Measurements from ENCODE around the gene PPP2R3B.
A peak's percentile ranks its signal among the peaks of the same experiment; 100 is the strongest.
"Not testable (repeated sequence)": the region's sequence is repeated elsewhere in the genome, so short reads cannot be mapped to it uniquely, and the experiment has no call there.

The PPP2R3B gene, protein sequence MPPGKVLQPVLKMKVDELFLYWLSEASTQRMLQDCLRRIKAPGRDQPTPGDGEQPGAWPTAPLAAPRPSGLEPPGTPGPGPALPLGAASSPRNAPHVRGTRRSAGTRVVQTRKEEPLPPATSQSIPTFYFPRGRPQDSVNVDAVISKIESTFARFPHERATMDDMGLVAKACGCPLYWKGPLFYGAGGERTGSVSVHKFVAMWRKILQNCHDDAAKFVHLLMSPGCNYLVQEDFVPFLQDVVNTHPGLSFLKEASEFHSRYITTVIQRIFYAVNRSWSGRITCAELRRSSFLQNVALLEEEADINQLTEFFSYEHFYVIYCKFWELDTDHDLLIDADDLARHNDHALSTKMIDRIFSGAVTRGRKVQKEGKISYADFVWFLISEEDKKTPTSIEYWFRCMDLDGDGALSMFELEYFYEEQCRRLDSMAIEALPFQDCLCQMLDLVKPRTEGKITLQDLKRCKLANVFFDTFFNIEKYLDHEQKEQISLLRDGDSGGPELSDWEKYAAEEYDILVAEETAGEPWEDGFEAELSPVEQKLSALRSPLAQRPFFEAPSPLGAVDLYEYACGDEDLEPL

DNA sequence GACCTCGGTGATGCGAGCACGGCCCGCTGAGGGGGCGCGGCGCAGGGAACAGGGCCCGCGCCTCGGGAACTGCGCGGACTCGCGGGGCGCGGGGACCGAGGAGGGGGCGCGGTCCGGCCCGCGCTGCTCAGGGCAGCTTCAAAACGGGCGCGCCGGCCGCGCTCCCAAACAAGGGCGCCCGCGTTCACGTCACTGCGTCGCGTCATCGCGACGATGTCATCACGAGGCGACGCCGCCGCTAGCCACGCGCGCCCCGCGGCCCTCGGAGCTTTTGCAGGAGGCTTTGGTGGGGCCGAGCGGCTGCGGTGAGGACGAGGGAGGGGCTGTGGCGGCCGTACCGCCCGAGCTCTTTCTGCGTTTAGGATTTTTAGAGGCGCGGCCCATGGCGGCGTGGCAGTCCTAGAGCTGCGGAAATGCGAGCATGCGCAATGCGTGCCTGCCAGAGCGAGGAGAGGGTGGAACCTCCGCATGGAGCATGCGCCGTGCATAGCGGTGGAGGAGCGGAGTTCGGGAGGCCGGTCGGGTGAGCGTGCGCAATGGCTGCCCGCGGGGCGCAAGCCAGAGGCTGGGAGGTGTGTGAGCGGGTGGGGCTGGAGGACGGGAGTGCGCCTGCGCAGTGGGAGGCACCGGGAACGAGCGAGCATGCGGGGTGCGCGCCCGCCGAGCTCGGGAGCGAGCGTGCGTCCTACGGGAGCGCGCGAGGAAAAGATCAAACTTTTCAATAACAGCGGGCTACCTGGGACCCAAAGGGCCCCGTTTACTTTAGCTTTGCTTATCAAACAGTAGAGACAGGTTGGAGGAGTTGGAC lies at the start of gene PPP2R3B:
TSS of gene PPP2R3B (minus strand) at position 140 of the 808 bp plus-strand sequence. CDS start 216 bp downstream, outside the sequence.
- peak; percentile 97 to 98 for DNase-seq (ENCODE audit: low read depth in 2 of 2)

DNA sequence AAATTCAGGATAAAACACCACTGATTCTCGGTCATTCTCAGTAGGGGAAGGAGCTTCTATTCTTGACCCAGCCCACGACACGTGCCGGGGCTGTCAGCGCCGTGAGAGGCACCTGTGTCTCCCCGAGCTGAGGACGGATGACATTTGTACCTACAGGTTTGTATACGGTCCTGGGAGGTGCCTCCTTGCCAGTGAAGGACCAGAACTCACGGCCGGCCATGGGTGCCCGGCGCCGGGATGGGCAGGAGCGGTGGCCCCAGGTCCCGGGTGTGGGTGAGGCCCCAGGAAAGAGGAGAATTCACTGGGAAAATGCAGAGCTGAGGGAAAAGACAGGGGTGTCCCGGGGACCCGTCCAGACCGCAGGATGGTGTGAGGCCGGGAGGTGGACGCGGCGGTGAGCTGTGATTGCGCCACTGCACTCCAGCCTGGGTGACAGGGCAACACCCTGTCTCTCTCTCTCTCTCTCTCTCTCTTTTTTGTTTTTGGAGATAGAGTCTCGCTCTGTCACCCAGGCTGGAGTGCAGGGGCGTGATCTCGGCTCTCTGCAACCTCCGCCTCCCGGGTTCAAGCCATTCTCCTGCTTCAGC lies 48.9 kb upstream of the PPP2R3B start:
- no peak for DNase-seq (ENCODE audit: low read depth in 2 of 2)

DNA sequence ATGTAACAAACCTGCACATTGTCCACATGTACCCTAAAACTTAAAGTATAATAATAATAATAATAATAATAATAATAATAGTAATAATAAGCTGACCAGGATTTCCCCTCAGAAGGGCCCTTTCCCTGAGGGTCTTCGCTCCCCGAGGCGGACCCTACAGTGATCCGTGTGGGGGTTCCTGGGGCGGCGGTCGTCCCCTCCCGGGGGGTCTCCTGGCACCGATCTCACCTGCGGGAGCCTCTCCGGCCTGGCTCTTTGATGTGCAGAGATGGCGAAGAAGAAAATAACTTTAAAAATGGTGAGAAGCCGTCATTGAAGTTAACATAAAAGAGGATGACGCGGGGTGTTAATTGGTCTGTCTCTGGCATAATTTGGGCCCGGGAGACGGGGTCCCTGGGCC lies 48.2 kb upstream of the PPP2R3B start:
- no peak for DNase-seq (ENCODE audit: low read depth in 2 of 2)

DNA sequence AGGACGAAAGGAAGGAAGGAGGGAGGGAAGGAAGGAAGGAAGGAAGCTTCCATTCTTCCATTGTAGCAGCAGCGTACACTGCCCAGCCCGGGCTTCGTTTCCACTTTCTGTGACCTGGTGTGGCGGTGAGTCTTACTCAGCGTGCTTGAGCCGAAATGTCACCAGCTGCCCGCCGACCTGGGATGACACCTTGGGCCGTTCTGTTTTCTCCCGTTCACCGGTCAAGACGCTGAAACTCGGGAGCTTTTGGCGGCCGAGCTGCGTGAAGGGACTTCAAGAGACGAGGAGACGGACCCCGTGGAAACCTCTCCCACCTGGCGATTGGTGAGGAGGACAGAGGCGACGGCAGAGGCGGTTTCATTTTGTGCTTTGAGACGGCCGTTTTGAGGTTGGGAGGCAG lies 47.1 kb upstream of the PPP2R3B start:
- DNase-seq (ENCODE audit: low read depth in 2 of 2), result no peak

DNA sequence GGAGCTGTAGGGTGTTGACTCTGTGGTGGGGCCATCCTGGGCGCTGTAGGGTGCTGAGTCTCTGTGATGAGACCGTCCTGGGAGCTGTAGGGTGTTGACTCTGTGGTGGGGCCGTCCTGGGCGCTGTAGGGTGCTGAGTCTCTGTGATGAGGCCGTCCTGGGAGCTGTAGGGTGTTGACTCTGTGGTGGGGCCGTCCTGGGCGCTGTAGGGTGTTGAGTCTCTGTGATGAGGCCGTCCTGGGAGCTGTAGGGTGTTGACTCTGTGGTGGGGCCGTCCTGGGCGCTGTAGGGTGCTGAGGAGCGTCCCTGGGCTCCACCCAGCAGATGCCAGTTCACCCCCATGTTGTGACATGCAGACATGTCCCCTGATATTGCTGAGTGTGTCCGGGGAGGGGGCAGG lies 46.0 kb upstream of the PPP2R3B start:
- DNase-seq (ENCODE audit: low read depth in 2 of 2), result not testable (repeated sequence)

DNA sequence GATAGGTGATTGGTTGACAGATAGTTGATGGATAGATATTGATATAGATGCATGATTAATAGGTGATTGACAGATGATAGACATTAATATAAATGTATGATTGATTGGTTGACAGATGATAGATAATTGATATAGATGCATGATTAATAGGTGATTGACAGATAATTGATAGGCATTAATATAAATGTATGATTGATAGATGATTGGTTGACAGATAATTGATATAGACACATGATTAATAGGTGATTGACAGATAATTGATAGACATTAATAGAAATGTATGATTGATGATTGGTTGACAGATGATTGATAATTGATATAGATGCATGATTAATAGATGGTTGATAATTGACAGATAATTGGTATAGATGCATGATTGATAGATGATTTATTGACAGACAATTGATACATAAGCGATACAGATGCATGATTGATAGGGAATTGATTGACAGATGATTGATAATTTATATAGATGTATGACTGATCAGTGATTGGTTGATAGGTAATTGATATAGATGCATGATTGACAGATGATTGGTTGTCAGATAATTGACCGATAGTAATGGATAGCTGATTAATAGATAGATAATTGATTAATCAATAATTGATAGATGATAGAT lies 44.9 kb upstream of the PPP2R3B start:
- no peak for DNase-seq (ENCODE audit: low read depth in 2 of 2)

DNA sequence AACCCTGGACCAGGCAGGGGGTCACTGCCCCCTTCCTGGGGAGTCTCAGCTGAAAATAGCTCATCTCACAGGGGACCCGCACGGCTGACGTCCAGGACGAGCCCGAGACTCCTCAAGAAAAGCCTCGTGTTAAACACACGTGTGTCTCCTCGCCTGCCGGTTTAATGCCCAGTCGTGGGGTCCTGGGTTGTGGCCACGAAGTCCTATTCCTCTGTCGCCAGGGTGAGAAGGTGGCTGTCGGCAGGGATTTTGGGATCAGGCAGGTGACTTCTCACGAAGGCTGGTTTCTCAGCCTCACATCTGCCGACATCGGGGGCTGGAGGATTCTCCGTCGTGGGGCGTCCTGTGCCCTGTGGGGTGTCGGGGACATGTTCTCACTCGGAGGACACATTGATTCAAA lies 44.3 kb upstream of the PPP2R3B start:
- DNase-seq (ENCODE audit: low read depth in 2 of 2), result no peak

DNA sequence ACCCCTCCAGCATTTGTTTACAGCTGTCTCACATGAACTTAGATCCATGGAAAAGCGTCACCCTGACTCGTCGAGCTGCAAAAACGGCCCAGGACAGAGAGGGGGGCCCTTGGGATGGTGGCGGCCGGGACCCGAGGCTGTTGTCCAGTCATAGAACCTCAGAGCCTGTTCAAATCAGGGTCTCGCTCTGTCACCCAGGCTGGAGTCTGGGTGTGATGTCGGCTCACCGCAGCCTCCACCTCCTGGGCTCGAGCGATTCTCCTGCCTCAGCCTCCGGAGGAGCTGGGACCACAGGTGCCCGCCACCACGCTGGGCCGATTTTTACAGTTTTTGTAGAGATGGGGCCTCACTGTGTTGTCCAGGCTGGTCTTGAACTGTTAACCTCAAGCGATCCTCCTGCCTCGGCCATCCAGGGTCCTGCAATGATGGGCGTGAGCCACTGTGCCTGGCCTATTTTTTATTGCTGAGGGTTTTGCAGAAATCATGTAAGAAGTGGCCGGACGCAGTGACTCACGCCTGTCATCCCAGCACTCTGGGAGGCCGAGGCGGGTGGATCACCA lies 42.6 kb upstream of the PPP2R3B start:
- no peak for DNase-seq (ENCODE audit: low read depth in 2 of 2)

DNA sequence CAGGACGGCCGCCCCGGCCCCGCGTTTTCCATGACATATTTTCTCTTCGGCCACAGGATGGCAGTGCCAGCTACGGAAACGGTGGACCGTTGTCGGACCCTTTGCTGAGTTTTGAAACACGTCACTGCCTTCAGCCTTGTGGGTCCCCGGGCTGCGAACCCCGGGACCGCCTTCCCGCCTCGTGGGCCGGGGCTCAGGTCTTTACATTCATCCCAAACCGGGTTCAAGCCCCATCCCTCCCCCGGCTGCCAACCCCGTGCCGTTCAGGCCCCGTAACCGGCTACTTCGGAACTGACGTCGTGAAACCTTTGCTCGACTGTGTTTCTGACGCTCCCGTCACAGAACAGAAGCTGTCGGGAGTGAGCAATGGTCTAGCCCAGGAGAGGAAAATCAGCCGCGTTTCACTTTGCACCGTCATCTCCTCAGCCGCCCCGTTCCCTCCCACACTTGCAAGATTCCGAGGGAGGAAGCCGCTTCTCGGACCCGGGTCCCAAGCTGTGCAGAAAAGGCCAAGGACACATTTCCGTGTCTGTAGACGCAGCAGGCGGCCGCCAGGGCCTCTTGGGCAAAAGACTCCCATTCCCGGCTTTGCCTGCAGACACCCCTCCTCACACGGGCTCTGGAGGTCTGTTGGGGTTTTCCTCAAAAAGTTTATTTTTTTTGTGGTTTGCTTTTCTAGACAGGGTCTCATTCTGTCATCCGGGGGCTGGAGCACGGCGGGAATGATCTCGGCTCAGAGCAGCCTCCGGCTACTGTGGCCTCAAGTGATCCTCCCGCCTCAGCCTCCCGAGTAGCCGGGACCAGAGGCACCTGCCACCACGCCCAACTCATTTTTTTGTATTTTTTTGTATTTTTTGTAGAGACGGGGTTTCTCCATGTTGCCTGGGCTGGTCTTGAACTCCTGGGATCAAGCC lies 41.4 kb upstream of the PPP2R3B start:
- DNase-seq (ENCODE audit: low read depth in 2 of 2), result peak in 1 of 2 donors; percentile 8

DNA sequence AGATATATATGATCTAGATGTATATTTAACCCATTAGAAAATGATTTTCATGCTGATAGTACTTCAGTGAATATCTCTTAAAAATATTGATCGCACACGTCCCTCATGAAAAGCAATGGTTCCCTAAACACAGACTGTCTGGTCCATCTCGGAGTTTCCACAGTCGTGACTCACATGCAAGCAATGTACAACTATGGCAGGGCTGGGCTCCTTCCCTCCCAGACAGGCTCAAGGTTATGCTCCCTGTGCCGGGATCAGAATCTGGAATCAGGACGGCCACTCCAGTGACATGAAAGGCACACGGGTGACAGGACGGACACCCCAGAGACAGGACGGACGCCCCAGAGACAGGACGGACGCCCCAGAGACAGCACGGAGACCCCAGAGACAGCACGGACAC lies 40.2 kb upstream of the PPP2R3B start:
- DNase-seq (ENCODE audit: low read depth in 2 of 2), result no peak

DNA sequence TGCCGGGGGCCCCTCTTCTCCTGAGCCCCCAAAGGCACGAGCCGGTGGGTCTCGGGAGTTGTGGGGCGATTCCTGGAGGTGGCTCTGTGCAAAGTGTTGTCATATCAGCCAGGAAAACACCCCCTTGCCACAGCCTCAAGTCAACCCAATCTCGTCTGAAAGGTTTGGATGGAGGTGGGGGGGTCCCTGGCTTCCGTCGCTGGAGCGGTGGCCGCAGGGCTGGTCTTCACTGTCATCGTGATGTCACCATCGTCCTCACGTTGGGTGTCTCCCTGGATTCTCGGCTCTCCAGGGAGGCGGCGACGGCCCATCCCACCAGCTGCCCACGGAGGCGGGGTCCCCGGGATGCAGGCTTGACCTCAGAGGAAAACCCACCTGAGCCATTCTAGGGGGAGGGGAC lies 38.3 kb upstream of the PPP2R3B start:
- DNase-seq (ENCODE audit: low read depth in 2 of 2), result no peak

DNA sequence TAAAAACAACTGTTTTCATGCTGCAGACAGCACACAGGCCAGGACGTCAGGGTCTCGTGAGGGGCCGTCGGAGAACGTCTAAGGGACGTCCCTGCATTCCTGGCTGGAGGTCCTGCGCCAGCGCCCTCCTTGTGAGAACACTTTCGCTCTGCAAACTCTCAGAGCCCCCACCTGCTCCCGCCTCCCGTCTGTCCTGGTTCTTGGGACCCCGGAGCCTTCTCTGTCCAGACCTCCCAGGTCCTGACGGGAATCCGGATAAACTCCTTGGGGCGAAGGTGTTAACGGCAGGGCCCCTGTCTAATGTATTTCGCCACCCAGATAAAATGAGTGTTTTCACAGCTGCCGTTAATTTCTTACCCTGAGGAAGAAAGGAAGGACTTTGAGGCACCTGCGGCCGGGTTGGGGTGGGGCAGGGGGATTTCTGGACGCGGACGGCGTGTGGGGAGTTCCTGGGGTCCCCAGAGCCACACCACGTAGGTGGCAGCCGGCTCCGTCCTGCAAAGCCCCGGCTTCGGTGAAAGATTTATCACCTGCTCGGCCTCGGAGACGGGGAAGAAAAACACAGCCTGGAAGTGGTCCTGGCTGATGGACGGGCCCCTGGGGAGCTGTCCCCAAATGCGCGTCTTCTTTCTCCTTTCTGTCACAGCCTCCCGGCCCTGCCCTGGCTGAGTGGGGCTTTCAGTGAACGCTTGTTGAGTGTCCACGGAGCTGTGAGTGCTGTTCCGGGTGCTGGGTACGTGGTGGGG lies 35.1 kb upstream of the PPP2R3B start:
- DNase-seq (ENCODE audit: low read depth in 2 of 2), result no peak

DNA sequence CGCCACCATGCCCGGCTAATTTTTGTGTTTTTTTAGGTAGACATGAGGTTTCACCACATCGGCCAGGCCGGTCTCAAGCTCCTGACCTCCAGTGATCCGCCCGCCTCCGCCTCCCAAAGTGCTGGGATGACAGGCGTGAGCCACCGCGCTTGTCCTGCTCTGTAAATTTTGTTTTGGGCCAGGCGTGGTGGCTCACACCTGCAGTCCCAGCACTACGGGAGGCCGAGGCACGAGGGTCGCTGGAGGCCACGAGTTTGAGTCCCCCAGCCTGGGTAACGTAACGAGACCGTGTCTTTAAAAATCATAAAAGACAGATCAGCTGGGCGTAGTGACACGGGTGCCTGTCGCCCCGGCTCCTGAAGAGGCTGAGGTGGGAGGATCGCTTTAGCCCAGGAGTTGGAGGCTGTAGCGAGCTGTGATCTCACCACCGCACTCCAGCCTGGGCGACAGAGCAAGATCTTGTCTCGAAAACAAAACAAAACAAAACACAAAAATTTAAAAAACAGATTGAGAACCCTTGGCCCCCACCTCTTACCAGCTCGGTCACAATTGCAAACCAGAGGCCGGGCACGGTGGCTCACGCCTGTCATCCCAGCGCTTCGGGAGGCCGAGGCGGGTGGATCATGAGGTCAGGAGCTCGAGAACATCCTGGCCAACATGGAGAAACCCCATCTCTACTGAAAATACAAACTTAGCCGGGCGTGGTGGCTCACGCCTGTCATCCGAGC lies 34.0 kb upstream of the PPP2R3B start:
- no peak for DNase-seq (ENCODE audit: low read depth in 2 of 2)

DNA sequence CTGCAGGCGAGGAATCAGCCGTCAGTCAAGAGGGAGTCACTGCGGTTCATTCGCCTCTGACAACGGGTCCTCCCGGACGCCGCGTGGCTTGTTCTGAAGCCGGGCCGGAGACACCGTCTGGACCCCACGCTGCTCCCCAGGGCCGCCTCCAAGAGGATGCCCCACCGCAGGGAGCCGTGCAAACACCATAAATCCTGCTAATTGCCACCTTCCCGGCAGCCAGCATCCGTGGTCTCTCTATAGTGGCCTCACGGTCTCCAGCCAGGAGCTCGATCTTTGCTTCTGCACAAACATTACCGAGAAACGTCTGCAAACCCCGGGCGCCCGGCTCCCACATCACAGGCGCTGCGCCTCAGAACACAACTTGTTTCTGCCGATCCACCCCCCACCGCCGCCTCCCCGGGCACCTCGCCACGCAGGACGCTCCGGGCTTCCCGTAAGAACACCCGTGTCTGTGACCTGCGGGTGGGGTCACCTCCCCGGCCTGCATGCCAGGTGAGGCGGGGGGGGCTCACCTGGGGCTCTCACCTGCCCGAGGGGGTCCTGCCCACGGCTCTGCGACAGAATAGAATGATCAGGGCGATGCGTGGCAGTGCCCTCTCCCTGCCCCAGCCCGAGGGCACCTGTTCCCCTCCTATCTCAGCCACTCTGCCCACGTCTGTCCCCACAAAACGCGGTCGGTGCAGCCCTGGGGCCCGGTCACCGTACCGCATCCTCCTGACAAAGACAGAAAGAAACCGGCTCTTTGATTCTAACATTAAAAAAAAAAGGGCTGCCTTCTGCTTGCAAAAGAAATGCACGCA lies 32.4 kb upstream of the PPP2R3B start:
- DNase-seq (ENCODE audit: low read depth in 2 of 2), result no peak

DNA sequence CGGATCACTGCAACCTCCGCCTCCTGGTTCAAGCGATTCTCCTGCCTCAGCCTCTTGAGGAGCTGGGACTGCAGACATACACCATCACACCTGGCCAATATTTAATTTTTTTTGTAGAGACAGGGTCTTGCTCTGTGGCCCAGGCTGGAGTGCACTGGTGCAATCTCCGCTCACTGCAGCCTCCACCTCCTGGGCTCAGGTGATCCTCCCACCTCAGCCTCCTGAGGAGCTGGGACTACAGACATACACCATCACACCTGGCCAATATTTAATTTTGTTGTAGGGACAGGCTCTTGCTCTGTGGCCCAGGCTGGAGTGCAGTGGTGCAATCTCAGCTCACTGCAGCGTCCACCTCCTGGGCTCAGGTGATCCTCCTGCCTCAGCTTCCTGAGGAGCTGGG lies 28.8 kb upstream of the PPP2R3B start:
- not testable (repeated sequence) for DNase-seq (ENCODE audit: low read depth in 2 of 2)

DNA sequence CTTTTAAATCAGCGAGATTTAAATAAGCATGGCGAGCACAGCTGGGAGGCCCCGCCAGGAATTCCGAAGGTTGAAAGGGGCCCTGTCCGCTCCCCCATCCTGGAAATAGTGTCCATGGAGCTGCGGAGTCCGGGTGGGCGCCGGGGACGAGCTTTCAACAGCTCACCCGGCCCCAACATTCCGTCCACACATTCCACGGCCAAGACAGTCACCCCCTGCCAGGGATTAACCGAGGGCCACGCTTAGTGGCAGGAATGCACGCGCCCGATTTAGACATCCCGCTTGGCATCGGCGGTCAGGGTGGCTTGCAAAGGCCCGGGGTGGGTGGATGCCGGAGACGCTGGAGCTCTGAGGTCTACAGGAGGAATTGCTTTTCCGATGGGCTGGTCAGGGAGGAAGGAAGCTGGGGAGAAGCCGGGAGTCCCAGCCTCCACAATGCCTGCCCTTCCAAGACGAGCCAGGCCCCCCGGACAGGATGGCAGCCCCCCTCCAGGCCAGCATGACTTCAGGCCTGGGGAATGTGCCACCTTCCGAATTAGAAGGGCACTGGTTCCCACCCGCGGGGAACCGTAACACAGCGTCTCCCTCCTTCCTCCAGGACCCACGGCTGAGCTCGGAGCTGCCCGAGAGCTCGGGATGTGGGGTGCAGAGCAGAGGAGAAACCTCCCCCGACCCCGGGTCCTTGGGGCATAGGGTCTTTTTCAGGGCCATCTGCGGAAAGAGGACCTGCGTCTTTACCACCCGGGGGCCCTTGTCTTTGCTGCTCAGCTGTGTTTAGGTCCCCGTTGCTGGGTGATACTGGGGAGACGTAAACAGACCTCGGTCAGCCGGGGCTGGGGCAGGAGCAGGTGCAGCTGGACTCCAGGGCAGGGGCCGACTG lies 26.9 kb upstream of the PPP2R3B start:
- no peak for DNase-seq (ENCODE audit: low read depth in 2 of 2)

DNA sequence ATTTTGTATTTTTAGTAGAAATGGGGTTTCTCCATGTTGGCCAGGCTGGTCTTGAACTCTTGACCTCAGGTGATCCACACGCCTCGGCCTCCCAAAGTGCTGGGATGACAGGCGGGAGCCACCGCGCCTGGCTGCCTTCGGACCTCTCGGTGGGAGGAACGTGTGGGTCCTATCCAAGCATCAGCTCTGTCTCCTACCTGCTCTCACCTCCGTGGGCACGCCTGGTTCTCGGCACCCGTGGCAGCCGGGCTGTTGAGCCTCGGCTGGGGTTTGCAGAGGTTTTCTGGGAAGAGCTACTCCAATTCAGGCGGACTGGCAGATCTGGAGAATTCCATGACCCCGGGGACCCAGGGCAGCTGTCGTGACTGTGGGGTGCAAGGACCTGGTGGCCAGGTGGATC lies 23.6 kb upstream of the PPP2R3B start:
- DNase-seq (ENCODE audit: low read depth in 2 of 2), result no peak

Measured in stimulated activated CD8-positive, alpha-beta memory T cell treated with anti-CD3 and anti-CD28 coated beads, Interleukin-2, amount 100 ng/mL, for 48 hours (primary cell).